ENCODE data around the gene CD86. TPM values are rescaled to one million over a fixed set of nuclear protein-coding genes. Genes with fewer than 3 reads are reported as not detected.

The CD86 gene, protein sequence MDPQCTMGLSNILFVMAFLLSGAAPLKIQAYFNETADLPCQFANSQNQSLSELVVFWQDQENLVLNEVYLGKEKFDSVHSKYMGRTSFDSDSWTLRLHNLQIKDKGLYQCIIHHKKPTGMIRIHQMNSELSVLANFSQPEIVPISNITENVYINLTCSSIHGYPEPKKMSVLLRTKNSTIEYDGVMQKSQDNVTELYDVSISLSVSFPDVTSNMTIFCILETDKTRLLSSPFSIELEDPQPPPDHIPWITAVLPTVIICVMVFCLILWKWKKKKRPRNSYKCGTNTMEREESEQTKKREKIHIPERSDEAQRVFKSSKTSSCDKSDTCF
- total RNA-seq, result 2.2 TPM
- polyA plus RNA-seq (ENCODE audit: insufficient read depth in 1 of 8, insufficient read length in 8 of 8, low replicate concordance in 1 of 8), result 1 to 10 TPM; 1.7 to 3.0 (median 2.6) TPM
- long read RNA-seq, donor 1, result 0 reads
- long read RNA-seq, donor 2, result 0 reads
- long read RNA-seq, donor 3, partial matches to known transcripts, result 0 of 1 reads
- long read RNA-seq, donor 3, other reads (novel, unspliced or antisense), result 0 of 1 reads
- long read RNA-seq, donor 4, result 0 reads
- long read RNA-seq, donor 5, partial matches to known transcripts, result 0 of 3 reads
- long read RNA-seq, donor 5, other reads (novel, unspliced or antisense), result 0 of 3 reads
- long read RNA-seq, donor 6, result 0 reads
- long read RNA-seq, donor 7, result 0 reads
- long read RNA-seq, donor 8, result 0 reads
- long read RNA-seq, donor 9, result 0 reads
- long read RNA-seq, donor 10, result 0 reads
- long read RNA-seq, donor 11, result 0 reads

DNA sequence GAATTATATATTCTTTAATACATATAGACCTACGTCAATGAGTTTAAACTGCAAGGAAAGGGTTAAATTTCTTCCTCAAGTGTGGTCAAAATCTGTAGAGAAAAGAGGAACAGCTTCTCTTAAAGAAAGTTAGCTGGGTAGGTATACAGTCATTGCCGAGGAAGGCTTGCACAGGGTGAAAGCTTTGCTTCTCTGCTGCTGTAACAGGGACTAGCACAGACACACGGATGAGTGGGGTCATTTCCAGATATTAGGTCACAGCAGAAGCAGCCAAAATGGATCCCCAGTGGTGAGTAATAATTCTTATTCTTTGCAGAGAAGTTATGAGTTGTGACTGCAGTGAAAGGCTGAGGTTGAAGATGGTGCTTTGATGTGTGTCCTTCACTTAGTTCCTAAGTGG lies at the start of gene CD86:
Gene CD86, plus strand, starts transcription at position 148 of the 400 bp plus-strand sequence. Its CDS starts 128 bp downstream, at position 276.
- 18% methylated on average over 2 of the region's 3 CpGs for WGBS (ENCODE audit: insufficient coverage)
- no peaks in the 10 kb centered on the region for H3K9me3 ChIP-seq (replicated peaks; ENCODE audit: control insufficient read depth, low read depth, low read length)
- no peak within 1 kb of the TSS for H3K27ac ChIP-seq (ENCODE audit: low read length)
- no peaks in the 10 kb centered on the region for H3K36me3 ChIP-seq (ENCODE audit: control insufficient read depth, insufficient read depth, low read length)
- peak; percentile 58 for DNase-seq
- H3K27me3 ChIP-seq (ENCODE audit: control insufficient read depth, insufficient read depth, low read length), result no peaks in the 10 kb centered on the region
- H3K4me1 ChIP-seq (ENCODE audit: control insufficient read depth, insufficient read depth, low read length), result no peaks in the 10 kb centered on the region
- peak within 1 kb of the TSS; percentile 20 for H3K4me3 ChIP-seq (ENCODE audit: low read length)

DNA sequence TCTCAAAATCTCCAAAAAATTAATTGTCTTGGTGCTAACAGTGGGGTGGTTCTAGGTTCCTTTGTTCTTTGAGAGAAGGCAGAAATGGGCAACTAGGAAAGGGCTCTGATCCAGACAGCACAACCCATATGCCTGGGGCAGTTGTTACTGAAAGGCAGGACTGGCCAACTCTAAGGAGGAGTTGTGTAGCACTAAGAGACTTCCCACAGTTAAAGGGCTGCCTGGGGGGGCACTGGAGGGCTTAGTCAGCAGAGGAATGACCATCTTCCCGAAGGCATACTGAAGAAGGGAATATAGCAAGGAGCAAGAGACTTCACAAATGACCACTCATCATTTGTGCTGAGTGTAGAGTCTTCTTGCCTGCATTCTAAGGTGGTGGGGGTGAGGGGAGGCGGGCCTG lies 48.9 kb upstream of the CD86 start:
- no CpG with 5 or more reads among the region's 2 CpGs for WGBS (ENCODE audit: insufficient coverage)
- DNase-seq, result no peak
- no peak overlapping the region for H3K27ac ChIP-seq (ENCODE audit: low read length)
- H3K27me3 ChIP-seq (ENCODE audit: control insufficient read depth, insufficient read depth, low read length), result no peaks in the 10 kb centered on the region
- no peaks in the 10 kb centered on the region for H3K36me3 ChIP-seq (ENCODE audit: control insufficient read depth, insufficient read depth, low read length)
- no peaks in the 10 kb centered on the region for H3K9me3 ChIP-seq (replicated peaks; ENCODE audit: control insufficient read depth, low read depth, low read length)
- no peak overlapping the region for H3K4me3 ChIP-seq (ENCODE audit: low read length)
- no peaks in the 10 kb centered on the region for H3K4me1 ChIP-seq (ENCODE audit: control insufficient read depth, insufficient read depth, low read length)

DNA sequence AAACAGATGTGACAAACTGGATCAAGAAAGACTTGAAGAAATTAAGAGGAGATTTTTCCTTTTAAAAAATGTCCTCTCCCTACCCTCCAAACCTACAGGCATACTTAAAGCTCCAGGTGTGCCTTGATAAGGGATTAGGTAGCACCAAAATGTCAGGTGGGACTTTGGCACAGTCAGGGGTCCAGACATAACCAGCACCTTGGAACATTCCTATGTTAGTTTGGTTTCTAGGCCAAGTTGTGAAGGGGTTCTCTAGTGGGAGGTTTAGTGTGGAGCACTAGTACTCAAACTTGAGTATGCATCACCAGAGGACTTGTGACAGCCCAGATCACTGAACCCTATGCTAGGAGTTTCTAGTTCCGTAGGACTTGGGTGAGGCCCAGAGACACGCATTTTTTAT lies 47.0 kb upstream of the CD86 start:
- no peak overlapping the region for H3K27ac ChIP-seq (ENCODE audit: low read length)
- no peak overlapping the region for H3K4me3 ChIP-seq (ENCODE audit: low read length)
- H3K27me3 ChIP-seq (ENCODE audit: control insufficient read depth, insufficient read depth, low read length), result no peaks in the 10 kb centered on the region
- H3K4me1 ChIP-seq (ENCODE audit: control insufficient read depth, insufficient read depth, low read length), result no peaks in the 10 kb centered on the region
- H3K36me3 ChIP-seq (ENCODE audit: control insufficient read depth, insufficient read depth, low read length), result no peaks in the 10 kb centered on the region
- no CpG with 5 or more reads among the region's 2 CpGs for WGBS (ENCODE audit: insufficient coverage)
- no peaks in the 10 kb centered on the region for H3K9me3 ChIP-seq (replicated peaks; ENCODE audit: control insufficient read depth, low read depth, low read length)
- no peak for DNase-seq

DNA sequence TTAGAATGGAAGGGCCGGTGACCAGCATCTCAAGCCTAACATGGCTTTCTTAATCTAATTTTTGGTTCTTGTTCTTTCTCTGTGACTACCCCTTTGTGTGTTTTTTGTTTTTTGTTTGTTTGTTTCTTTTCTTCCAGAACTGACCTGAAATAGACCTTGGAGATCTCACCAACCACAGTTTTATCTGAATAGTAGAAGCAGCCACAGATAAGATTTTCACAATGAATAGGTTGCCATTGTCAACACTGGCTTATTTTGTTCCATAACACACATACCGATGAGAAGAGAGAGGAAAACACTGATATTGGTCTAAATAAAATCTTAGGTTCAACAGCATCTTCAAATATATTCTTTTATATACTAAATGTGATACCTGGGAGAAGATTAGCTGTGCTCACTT lies 44.7 kb upstream of the CD86 start:
- no peaks in the 10 kb centered on the region for H3K9me3 ChIP-seq (replicated peaks; ENCODE audit: control insufficient read depth, low read depth, low read length)
- no peaks in the 10 kb centered on the region for H3K4me1 ChIP-seq (ENCODE audit: control insufficient read depth, insufficient read depth, low read length)
- no CpG with 5 or more reads among the region's 2 CpGs for WGBS (ENCODE audit: insufficient coverage)
- H3K27ac ChIP-seq (ENCODE audit: low read length), result no peak overlapping the region
- DNase-seq, result no peak
- no peak overlapping the region for H3K4me3 ChIP-seq (ENCODE audit: low read length)
- no peaks in the 10 kb centered on the region for H3K36me3 ChIP-seq (ENCODE audit: control insufficient read depth, insufficient read depth, low read length)
- no peaks in the 10 kb centered on the region for H3K27me3 ChIP-seq (ENCODE audit: control insufficient read depth, insufficient read depth, low read length)

DNA sequence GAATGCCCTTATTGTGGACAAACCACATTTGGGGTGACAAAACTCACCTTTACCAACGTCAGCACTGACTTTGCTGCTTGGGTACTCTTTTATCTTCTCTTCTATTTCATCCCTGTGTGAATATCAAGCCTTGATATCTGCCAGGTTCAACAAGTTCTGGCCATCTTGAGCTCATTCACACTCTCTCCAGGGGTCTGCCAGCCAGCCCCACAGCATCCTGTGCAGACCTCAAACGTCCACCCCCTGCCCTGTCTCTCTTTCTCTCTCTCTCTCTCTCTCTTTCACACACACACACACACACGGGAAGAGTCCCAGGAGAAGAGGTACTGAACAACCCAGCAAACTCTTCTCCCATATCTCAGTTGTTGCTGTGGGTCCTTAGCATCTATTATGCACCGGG lies 43.8 kb upstream of the CD86 start:
- Histone ChIP-seq H3K4me3 (ENCODE audit: low read length) (no peak overlapping the region), H3K36me3 (ENCODE audit: control insufficient read depth, insufficient read depth, low read length) (no peaks in the 10 kb centered on the region), H3K27ac (ENCODE audit: low read length) (no peak overlapping the region), H3K27me3 (ENCODE audit: control insufficient read depth, insufficient read depth, low read length) (no peaks in the 10 kb centered on the region), H3K4me1 (ENCODE audit: control insufficient read depth, insufficient read depth, low read length) (no peaks in the 10 kb centered on the region), H3K9me3 (replicated peaks; ENCODE audit: control insufficient read depth, low read depth, low read length) (no peaks in the 10 kb centered on the region)
- no peak for DNase-seq
- 42% methylated on average over 2 of the region's 4 CpGs for WGBS (ENCODE audit: insufficient coverage)

DNA sequence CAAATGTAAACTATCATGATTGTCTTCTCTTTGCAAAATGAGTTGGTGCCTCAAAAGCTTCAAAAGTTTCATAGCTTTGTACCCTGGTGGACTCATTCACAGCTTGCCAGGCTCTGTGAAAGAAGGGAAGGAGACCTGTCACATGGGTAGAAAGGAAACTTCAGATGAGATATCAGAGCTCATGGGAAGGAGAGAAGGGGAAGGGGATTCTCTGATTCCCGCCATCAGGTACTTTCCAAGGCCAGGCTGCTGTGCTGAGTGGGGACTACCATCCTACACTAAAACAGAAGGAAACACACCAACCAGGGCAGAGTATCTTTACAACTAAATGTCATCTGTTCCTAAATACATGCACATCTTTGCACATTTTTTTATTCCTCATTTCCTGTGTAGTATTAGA lies 42.3 kb upstream of the CD86 start:
- H3K9me3 ChIP-seq (replicated peaks; ENCODE audit: control insufficient read depth, low read depth, low read length), result no peaks in the 10 kb centered on the region
- DNase-seq, result no peak
- no peak overlapping the region for H3K27ac ChIP-seq (ENCODE audit: low read length)
- no peak overlapping the region for H3K4me3 ChIP-seq (ENCODE audit: low read length)
- H3K4me1 ChIP-seq (ENCODE audit: control insufficient read depth, insufficient read depth, low read length), result no peaks in the 10 kb centered on the region
- WGBS (ENCODE audit: insufficient coverage), result no CpG with 5 or more reads among the region's 1 CpG
- H3K36me3 ChIP-seq (ENCODE audit: control insufficient read depth, insufficient read depth, low read length), result no peaks in the 10 kb centered on the region
- no peaks in the 10 kb centered on the region for H3K27me3 ChIP-seq (ENCODE audit: control insufficient read depth, insufficient read depth, low read length)

DNA sequence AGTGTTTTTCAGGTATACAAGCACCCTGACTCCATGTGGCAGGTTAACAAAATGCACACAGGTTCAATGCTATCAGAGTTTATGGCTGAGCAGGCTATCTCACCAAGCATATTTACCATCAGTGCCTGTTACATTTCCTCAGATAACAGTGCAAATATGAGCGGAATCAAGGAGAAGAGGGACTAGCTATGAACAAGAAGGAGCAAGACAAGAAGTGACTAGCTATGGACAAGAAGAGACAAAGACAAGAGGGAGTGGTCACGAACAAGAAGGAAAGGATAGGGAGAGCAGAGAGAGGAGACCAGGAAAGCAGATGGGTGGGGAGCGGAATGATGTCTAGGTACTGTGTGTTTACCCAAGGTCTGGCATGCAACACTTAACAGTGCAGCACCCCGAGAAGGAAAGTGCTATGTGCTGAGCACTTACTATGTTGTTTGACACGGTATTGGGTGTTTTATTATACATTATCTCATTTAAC lies 41.7 kb upstream of the CD86 start:
- Histone ChIP-seq H3K36me3 (ENCODE audit: control insufficient read depth, insufficient read depth, low read length) (no peaks in the 10 kb centered on the region), H3K27ac (ENCODE audit: low read length) (no peak overlapping the region), H3K27me3 (ENCODE audit: control insufficient read depth, insufficient read depth, low read length) (no peaks in the 10 kb centered on the region), H3K4me3 (ENCODE audit: low read length) (no peak overlapping the region), H3K9me3 (replicated peaks; ENCODE audit: control insufficient read depth, low read depth, low read length) (no peaks in the 10 kb centered on the region), H3K4me1 (ENCODE audit: control insufficient read depth, insufficient read depth, low read length) (no peaks in the 10 kb centered on the region)
- WGBS (ENCODE audit: insufficient coverage), result 95% methylated on average over 3 of the region's 5 CpGs
- no peak for DNase-seq

DNA sequence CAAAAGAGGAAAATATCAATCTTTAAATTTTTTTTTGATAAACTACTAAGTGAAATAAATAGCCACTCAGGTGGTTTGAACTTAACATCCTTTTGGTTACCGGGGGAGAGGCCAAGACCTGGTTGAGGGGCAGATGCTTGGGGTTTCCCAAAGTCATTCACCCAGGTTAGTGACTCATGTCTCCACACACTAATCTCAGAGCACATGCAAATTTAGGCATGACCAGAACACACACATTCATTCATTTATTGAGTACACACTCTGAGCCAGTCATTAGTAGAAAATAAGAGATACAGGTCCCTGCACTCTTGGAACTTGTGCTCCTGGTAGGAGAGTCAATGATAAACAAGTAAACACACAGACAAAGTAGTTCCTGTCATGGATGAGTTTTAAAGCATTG lies 40.4 kb upstream of the CD86 start:
- no peaks in the 10 kb centered on the region for H3K9me3 ChIP-seq (replicated peaks; ENCODE audit: control insufficient read depth, low read depth, low read length)
- no peaks in the 10 kb centered on the region for H3K36me3 ChIP-seq (ENCODE audit: control insufficient read depth, insufficient read depth, low read length)
- H3K4me3 ChIP-seq (ENCODE audit: low read length), result no peak overlapping the region
- no CpG with 5 or more reads among the region's 1 CpG for WGBS (ENCODE audit: insufficient coverage)
- DNase-seq, result no peak
- H3K27ac ChIP-seq (ENCODE audit: low read length), result no peak overlapping the region
- no peaks in the 10 kb centered on the region for H3K4me1 ChIP-seq (ENCODE audit: control insufficient read depth, insufficient read depth, low read length)
- no peaks in the 10 kb centered on the region for H3K27me3 ChIP-seq (ENCODE audit: control insufficient read depth, insufficient read depth, low read length)

DNA sequence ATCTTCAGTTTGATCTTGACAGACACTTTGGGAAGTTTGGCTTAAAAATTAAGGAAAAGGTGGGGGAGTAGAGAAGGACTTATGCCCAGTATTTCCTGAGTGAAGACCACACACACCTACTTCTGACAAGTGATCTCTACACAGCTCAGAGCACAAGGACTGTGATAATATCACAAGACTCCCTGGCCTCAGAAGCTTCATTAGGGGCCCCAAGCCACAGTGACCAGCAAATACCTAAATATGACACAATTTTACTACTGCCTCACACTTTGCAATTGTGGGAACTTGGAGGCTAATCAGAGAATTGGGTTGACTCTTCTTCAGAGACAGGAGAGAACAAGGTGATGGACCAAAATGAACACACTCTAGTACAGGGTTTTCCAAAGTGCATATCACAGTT lies 35.7 kb upstream of the CD86 start:
- Histone ChIP-seq H3K36me3 (ENCODE audit: control insufficient read depth, insufficient read depth, low read length) (no peaks in the 10 kb centered on the region), H3K4me1 (ENCODE audit: control insufficient read depth, insufficient read depth, low read length) (peaks cover 5% of the 10 kb centered on the region), H3K27ac (ENCODE audit: low read length) (no peak overlapping the region), H3K4me3 (ENCODE audit: low read length) (no peak overlapping the region), H3K27me3 (ENCODE audit: control insufficient read depth, insufficient read depth, low read length) (peaks cover 6% of the 10 kb centered on the region), H3K9me3 (replicated peaks; ENCODE audit: control insufficient read depth, low read depth, low read length) (no peaks in the 10 kb centered on the region)
- no peak for DNase-seq

DNA sequence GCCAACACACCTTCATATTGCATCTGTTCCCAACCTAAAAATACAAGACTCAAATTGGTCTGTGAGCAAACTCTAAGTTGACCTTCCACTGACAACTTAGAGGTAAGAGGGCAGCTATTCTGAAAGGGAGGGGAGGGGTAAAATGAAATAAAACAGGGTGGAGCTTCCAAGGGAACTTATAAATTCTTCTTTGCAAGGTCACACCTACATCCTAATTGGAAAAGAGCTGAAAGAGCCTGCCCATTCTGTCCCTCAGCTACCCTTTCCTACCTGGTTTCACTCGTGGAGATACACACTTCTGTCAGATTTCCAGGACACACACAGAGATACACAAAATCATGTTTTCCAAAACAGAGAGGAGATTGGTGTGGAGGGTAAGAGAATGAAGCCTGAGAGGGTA lies 34.1 kb upstream of the CD86 start:
- Histone ChIP-seq H3K4me3 (ENCODE audit: low read length) (no peak overlapping the region), H3K4me1 (ENCODE audit: control insufficient read depth, insufficient read depth, low read length) (peaks cover 5% of the 10 kb centered on the region), H3K9me3 (replicated peaks; ENCODE audit: control insufficient read depth, low read depth, low read length) (no peaks in the 10 kb centered on the region), H3K27ac (ENCODE audit: low read length) (no peak overlapping the region), H3K36me3 (ENCODE audit: control insufficient read depth, insufficient read depth, low read length) (no peaks in the 10 kb centered on the region), H3K27me3 (ENCODE audit: control insufficient read depth, insufficient read depth, low read length) (peaks cover 6% of the 10 kb centered on the region)
- no CpG with 5 or more reads among the region's 1 CpG for WGBS (ENCODE audit: insufficient coverage)
- DNase-seq, result no peak
